ENCODE results near the gene B4GALNT4.

GRCh38 chr11:369336-370018, at the start of gene B4GALNT4:
- TF ChIP-seq USF2 (CRISPR knock-in tag; IDR thresholded peaks at IDR 0.05) (no peak), ZNF423 (CRISPR knock-in tag; IDR thresholded peaks at IDR 0.05) (no peak), NFE2L1 (CRISPR knock-in tag; IDR thresholded peaks at IDR 0.05) (no peak), CTCF (IDR thresholded peaks at IDR 0.05) (no peak), IRF1 (CRISPR knock-in tag; IDR thresholded peaks at IDR 0.05) (no peak), FOXK1 (CRISPR knock-in tag; IDR thresholded peaks at IDR 0.05) (no peak), HMGXB4 (CRISPR knock-in tag; IDR thresholded peaks at IDR 0.05) (no peak), ZNF138 (CRISPR knock-in tag; conservative IDR thresholded peaks at IDR 0.05) (no peak), E2F4 (CRISPR knock-in tag; IDR thresholded peaks at IDR 0.05; ENCODE audit: borderline replicate concordance, low read depth) (no peak), CBFB (CRISPR knock-in tag; IDR thresholded peaks at IDR 0.05; ENCODE audit: low read depth) (no peak), TP53 (CRISPR knock-in tag; IDR thresholded peaks at IDR 0.05) (no peak), TEAD4 (CRISPR knock-in tag; IDR thresholded peaks at IDR 0.05) (no peak), ELF4 (CRISPR knock-in tag; IDR thresholded peaks at IDR 0.05; ENCODE audit: low read depth) (no peak), E2F1 (CRISPR knock-in tag; IDR thresholded peaks at IDR 0.05) (no peak)

Data from WTC11 (cell line).